Endodermal cell (in vitro differentiated cells): ENCODE measurements around the gene HS6ST1. TPM values are rescaled to one million over a fixed set of nuclear protein-coding genes. Genes with fewer than 3 reads are reported as not detected.
A peak's percentile ranks its signal among the peaks of the same experiment; 100 is the strongest.

ENCODE experiments used
- DNase-seq: peaks from one replicate; pipeline ENCODE4 v3.0.0-alpha.2; 2017
- H3K27ac ChIP-seq: 2 replicates; pipeline ENCODE4 v1.5.1; 2013; ENCODE audit warnings: mild to moderate bottlenecking, low read depth, low read length, moderate library complexity
- H3K27me3 ChIP-seq: 2 replicates; pipeline ENCODE4 v1.6.1; 2013; ENCODE audit warnings: mild to moderate bottlenecking, low read length, moderate library complexity; ENCODE audit not compliant: insufficient read depth, control insufficient read depth, poor library complexity, severe bottlenecking
- H3K36me3 ChIP-seq: 2 replicates; pipeline ENCODE4 v1.7.0; 2013; ENCODE audit warnings: mild to moderate bottlenecking, low read length, moderate library complexity; ENCODE audit not compliant: control insufficient read depth, insufficient read depth
- H3K4me1 ChIP-seq: one replicate; pipeline ENCODE4 v1.7.0; 2013; ENCODE audit warnings: low read length; ENCODE audit not compliant: control insufficient read depth, insufficient read depth
- H3K4me3 ChIP-seq: 2 replicates; pipeline ENCODE4 v1.5.1; 2013; ENCODE audit warnings: mild to moderate bottlenecking, low read length, moderate library complexity
- H3K9ac ChIP-seq: 2 replicates; pipeline ENCODE4 v1.6.1; 2013; ENCODE audit warnings: mild to moderate bottlenecking, low read length, moderate library complexity; ENCODE audit not compliant: poor library complexity, severe bottlenecking; ENCODE audit errors: extremely low read depth
- H3K9me3 ChIP-seq: 2 replicates; pipeline ENCODE4 v1.6.1; 2013; ENCODE audit warnings: mild to moderate bottlenecking, low read length, moderate library complexity; ENCODE audit not compliant: control insufficient read depth
- H3K27ac Mint-ChIP-seq: 2 replicates; pipeline ENCODE4 v1.8.0; 2020; ENCODE audit warnings: mixed read lengths
- H3K27me3 Mint-ChIP-seq: 2 replicates; pipeline ENCODE4 v1.8.0; 2021; ENCODE audit warnings: mild to moderate bottlenecking, mixed read lengths; ENCODE audit not compliant: insufficient read depth
- H3K36me3 Mint-ChIP-seq: 2 replicates; pipeline ENCODE4 v1.8.0; 2020; ENCODE audit warnings: low read depth, mixed read lengths
- H3K4me1 Mint-ChIP-seq: 2 replicates; pipeline ENCODE4 v1.8.0; 2020; ENCODE audit warnings: mixed read lengths
- H3K4me3 Mint-ChIP-seq: 2 replicates; pipeline ENCODE4 v1.8.0; 2020; ENCODE audit warnings: mild to moderate bottlenecking, moderate library complexity, mixed read lengths
- H3K9me3 Mint-ChIP-seq: 2 replicates; pipeline ENCODE4 v1.8.0; 2020; ENCODE audit warnings: mild to moderate bottlenecking, mixed read lengths
- WGBS, 2 experiments: methylation state at CpG; one replicate each; pipeline versions ENCODE4 v1.1.5 to v1.1.7; 2013; ENCODE audit warnings: missing lambda C conversion rate in 2 of 2, mixed read lengths in 1 of 2; ENCODE audit not compliant: insufficient coverage in 1 of 2, insufficient read length in 1 of 2; 5-methylcytosine and 5-hydroxymethylcytosine counted together
- total RNA-seq, 2 donors: library from RNA; stranded (reverse); fragmentation: NEBNext Ultra II Directional in 1 of 2; extraction: Animal tissue kit (Norgen Biotek cat#: 25700) in 1 of 2; gene quantifications; 2 replicates in 1 of 2; 3 replicates in 1 of 2; pipeline ENCODE4 v1.2.1, GENCODE V29; 2021
- TF ChIP-seq, protein P1 (sequence below): fragments of 200-600 bp; sonication (generic); conservative IDR thresholded peaks from 2 replicates; pipeline ENCODE4 v1.5.0; 2021; ENCODE audit warnings: antibody characterized with exemption, mild to moderate bottlenecking

HS6ST1 gene
- total RNA-seq, 2 donors from 2014 or later = 93.0 to 106 TPM

DNA sequence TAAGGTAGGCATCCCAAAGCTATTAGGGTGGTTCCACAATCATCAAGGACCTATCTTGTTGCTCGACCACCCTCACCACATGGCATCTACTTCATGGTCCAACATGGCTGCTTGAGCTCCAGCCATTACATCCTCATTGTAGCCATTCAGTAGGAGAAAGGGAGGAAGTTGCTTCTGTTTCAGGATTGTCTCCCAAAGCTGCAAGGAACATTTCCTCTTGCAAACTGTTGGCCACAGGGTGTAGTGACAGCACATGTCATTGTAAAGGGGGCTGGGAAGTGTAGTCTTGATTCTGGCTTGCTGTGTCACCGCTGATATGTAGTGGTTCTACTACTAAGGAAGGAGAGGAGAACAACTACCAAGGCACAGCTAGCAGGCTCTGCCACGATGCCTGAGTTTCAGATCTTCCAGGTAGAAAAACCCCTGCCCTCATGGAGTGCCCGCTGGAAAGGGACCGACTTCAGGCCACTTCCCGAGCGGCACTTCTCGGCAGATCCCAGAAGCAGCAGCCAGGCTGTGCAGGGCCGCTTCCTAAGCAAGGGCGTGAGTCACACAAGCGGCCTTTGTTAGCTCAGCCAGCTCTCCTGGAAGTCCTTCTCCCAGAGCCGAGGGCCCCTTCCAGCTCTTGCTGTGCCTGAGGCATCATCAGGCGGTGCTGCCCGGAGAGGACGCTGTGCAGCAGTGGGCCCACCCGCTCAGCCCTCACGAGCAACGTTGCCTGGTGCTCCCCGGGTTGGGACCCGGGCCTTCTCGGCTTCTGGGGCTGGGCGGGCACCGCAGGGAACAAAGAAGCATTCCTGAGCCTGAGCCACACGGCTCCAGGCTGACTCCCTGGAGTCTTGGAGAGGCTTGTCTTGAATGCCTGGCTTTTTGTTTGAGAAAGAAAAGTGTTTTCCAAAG is 58.2 kb downstream of the HS6ST1 start:
- peaks cover 10% of the 10 kb centered on the region for H3K36me3 ChIP-seq
- peak overlapping the region; percentile 56 for H3K9ac ChIP-seq
- peaks cover 17% of the 10 kb centered on the region for H3K4me1 Mint-ChIP-seq
- no peak overlapping the region for H3K4me3 Mint-ChIP-seq
- H3K4me3 ChIP-seq = no peak overlapping the region
- no peaks in the 10 kb centered on the region for H3K27me3 ChIP-seq
- peaks cover 13% of the 10 kb centered on the region for H3K36me3 Mint-ChIP-seq
- DNase-seq = peak; percentile 92
- TF ChIP-seq, protein P1, sequence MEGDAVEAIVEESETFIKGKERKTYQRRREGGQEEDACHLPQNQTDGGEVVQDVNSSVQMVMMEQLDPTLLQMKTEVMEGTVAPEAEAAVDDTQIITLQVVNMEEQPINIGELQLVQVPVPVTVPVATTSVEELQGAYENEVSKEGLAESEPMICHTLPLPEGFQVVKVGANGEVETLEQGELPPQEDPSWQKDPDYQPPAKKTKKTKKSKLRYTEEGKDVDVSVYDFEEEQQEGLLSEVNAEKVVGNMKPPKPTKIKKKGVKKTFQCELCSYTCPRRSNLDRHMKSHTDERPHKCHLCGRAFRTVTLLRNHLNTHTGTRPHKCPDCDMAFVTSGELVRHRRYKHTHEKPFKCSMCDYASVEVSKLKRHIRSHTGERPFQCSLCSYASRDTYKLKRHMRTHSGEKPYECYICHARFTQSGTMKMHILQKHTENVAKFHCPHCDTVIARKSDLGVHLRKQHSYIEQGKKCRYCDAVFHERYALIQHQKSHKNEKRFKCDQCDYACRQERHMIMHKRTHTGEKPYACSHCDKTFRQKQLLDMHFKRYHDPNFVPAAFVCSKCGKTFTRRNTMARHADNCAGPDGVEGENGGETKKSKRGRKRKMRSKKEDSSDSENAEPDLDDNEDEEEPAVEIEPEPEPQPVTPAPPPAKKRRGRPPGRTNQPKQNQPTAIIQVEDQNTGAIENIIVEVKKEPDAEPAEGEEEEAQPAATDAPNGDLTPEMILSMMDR = no peak
- H3K9me3 Mint-ChIP-seq = peaks cover 5% of the 10 kb centered on the region
- H3K4me1 ChIP-seq = peaks cover 15% of the 10 kb centered on the region
- 44 to 53% methylated on average over 15 to 24 of the region's 24 CpGs for WGBS, 2 experiments
- peak overlapping the region; percentile 98 for H3K27ac Mint-ChIP-seq
- H3K27me3 Mint-ChIP-seq = no peaks in the 10 kb centered on the region
- no peaks in the 10 kb centered on the region for H3K9me3 ChIP-seq
- H3K27ac ChIP-seq = peak overlapping the region; percentile 88

DNA sequence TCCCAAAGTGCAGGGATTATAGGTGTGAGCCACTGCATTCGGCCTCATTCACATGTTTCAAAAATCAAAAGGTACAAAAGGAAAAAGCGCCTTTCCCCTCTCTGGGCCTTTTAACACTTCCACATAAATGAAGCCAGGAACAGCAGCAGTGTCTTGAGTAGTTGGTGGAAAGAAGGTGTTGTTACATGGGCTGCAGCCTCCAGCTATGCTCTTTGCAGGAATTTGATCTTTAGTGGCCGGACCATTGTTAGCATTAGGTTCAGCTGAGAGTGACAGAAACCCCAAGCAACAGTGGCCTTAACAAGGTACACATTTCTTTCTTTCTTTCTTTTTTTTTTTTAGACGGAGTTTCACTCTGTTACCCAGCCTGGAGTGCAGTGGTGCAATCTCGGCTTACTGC is 59.1 kb downstream of the HS6ST1 start:
- peaks cover 15% of the 10 kb centered on the region for H3K4me1 ChIP-seq
- peaks cover 17% of the 10 kb centered on the region for H3K4me1 Mint-ChIP-seq
- H3K36me3 ChIP-seq = peaks cover 3% of the 10 kb centered on the region
- H3K4me3 ChIP-seq = no peak overlapping the region
- no peak overlapping the region for H3K27ac Mint-ChIP-seq
- no peaks in the 10 kb centered on the region for H3K9me3 ChIP-seq
- H3K27ac ChIP-seq = no peak overlapping the region
- no peak overlapping the region for H3K4me3 Mint-ChIP-seq
- H3K27me3 Mint-ChIP-seq = no peaks in the 10 kb centered on the region
- peak; percentile 43 for DNase-seq
- H3K9me3 Mint-ChIP-seq = peaks cover 5% of the 10 kb centered on the region
- H3K9ac ChIP-seq = no peak overlapping the region
- H3K27me3 ChIP-seq = no peaks in the 10 kb centered on the region
- TF ChIP-seq, protein P1 = no peak
- H3K36me3 Mint-ChIP-seq = peaks cover 6% of the 10 kb centered on the region
- 93 to 100% methylated on average over 3 to 5 of the region's 5 CpGs for WGBS, 2 experiments

DNA sequence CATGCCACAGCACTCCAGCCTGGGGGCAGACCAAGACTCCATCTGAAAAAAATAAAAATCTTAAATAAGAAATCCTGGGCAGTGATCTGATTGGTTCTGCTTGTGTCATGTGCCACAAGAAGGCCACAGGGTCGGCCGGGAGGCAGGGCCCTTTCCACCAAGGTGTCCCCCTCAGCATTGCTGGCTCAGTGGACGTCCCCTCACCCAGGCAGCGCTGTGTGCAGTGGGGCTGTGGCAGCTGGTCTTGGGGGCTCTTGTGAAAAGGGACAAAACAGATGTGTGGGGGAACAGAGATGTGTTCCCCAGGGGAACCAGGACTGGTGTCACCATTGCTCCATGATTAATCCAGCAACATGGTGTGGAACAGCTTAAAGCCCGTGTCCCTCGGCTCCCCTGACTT is 60.5 kb downstream of the HS6ST1 start:
- Mint-ChIP-seq H3K27me3 (no peaks in the 10 kb centered on the region), H3K36me3 (peaks cover 4% of the 10 kb centered on the region), H3K4me1 (peaks cover 17% of the 10 kb centered on the region), H3K27ac (no peak overlapping the region), H3K9me3 (peaks cover 5% of the 10 kb centered on the region), H3K4me3 (no peak overlapping the region)
- H3K36me3 ChIP-seq = no peaks in the 10 kb centered on the region
- no peaks in the 10 kb centered on the region for H3K27me3 ChIP-seq
- H3K9ac ChIP-seq = no peak overlapping the region
- DNase-seq = peak; percentile 38
- H3K4me1 ChIP-seq = peaks cover 15% of the 10 kb centered on the region
- H3K4me3 ChIP-seq = no peak overlapping the region
- TF ChIP-seq, protein P1 = no peak
- no peak overlapping the region for H3K27ac ChIP-seq
- H3K9me3 ChIP-seq = no peaks in the 10 kb centered on the region
- 89 to 98% methylated on average over 4 to 6 of the region's 6 CpGs for WGBS, 2 experiments
